Measurements from ENCODE around the gene SORCS2. TPM values are rescaled to one million over a fixed set of nuclear protein-coding genes. Genes with fewer than 3 reads are reported as not detected.

SORCS2 gene
- total RNA-seq, 1 donor from 2014 or later, result not detected

- ChIA-PET CTCF (no interaction called here), POLR2A (no interaction called here)
These were observed 956 bp downstream of the SORCS2 start for GRCh38 chr4:7193030-7193958.

GRCh38 chr4:7194251-7195140 is 2.2 kb downstream of the SORCS2 start:
- DNase-seq, result no peak
- Mint-ChIP-seq H3K27ac (no peak overlapping the region), H3K36me3 (ENCODE audit: low read depth) (no peaks in the 10 kb centered on the region), H3K27me3 (peaks cover 55% of the 10 kb centered on the region), H3K9me3 (no peaks in the 10 kb centered on the region), H3K4me3 (no peak overlapping the region), H3K4me1 (peaks cover 5% of the 10 kb centered on the region)
- ChIA-PET CTCF (no interaction called here), POLR2A (no interaction called here)
- ATAC-seq (ENCODE audit: low read depth), result no peak
- intact Hi-C loops (cut with micrococcal nuclease), result no loop called here
- TF ChIP-seq CTCF (IDR thresholded peaks at IDR 0.05), result no peak

More at GRCh38 chr4:7193030-7193958, 956 bp downstream of the SORCS2 start:
- ATAC-seq (ENCODE audit: low read depth) (no peak), DNase-seq (no peak)
- no peak for TF ChIP-seq CTCF (IDR thresholded peaks at IDR 0.05)
- Mint-ChIP-seq H3K9me3 (no peaks in the 10 kb centered on the region), H3K36me3 (ENCODE audit: low read depth) (no peaks in the 10 kb centered on the region), H3K27me3 (peaks cover 57% of the 10 kb centered on the region), H3K4me1 (peaks cover 5% of the 10 kb centered on the region), H3K4me3 (no peak overlapping the region), H3K27ac (no peak overlapping the region)
- intact Hi-C loops (cut with micrococcal nuclease), result no loop called here

- H3K27ac Mint-ChIP-seq, result no peak overlapping the region
These were observed 2.8 kb downstream of the SORCS2 start for GRCh38 chr4:7195141-7195515.

GRCh38 chr4:7195546-7196287 is 3.4 kb downstream of the SORCS2 start:
- intact Hi-C loops (cut with micrococcal nuclease), result no loop called here
- H3K27ac Mint-ChIP-seq, result no peak overlapping the region
- H3K27me3 Mint-ChIP-seq, result peaks cover 45% of the 10 kb centered on the region
- ATAC-seq (ENCODE audit: low read depth) (no peak), DNase-seq (no peak)
- H3K4me1 Mint-ChIP-seq, result peaks cover 5% of the 10 kb centered on the region
- no peaks in the 10 kb centered on the region for H3K36me3 Mint-ChIP-seq (ENCODE audit: low read depth)
- no peaks in the 10 kb centered on the region for H3K9me3 Mint-ChIP-seq
- ChIA-PET CTCF (no interaction called here), POLR2A (no interaction called here)
- H3K4me3 Mint-ChIP-seq, result no peak overlapping the region
- TF ChIP-seq CTCF (IDR thresholded peaks at IDR 0.05), result no peak

More at GRCh38 chr4:7195141-7195515, 2.8 kb downstream of the SORCS2 start:
- no peaks in the 10 kb centered on the region for H3K36me3 Mint-ChIP-seq (ENCODE audit: low read depth)
- DNase-seq, result no peak
- H3K9me3 Mint-ChIP-seq, result no peaks in the 10 kb centered on the region
- TF ChIP-seq CTCF (IDR thresholded peaks at IDR 0.05), result no peak
- CTCF ChIA-PET, result no interaction called here
- peaks cover 49% of the 10 kb centered on the region for H3K27me3 Mint-ChIP-seq
- intact Hi-C loops (cut with micrococcal nuclease), result no loop called here
- no peak overlapping the region for H3K4me3 Mint-ChIP-seq
- peaks cover 5% of the 10 kb centered on the region for H3K4me1 Mint-ChIP-seq
- POLR2A ChIA-PET, result no interaction called here
- no peak for ATAC-seq (ENCODE audit: low read depth)

Data from activated B cell treated with CpG ODN at 0.5 μM for 24 hours (primary cell).